SK-N-SH treated with all-trans-retinoic acid at 6 μM for 48 hours (cell line): ENCODE measurements around the gene RAB3B.

Experiments
- ATAC-seq: fragments of 200-7000 bp; cut with Tn5 transposase; 3 replicates; pipeline ENCODE4 v1.9.1; 2020; ENCODE audit warnings: mild to moderate bottlenecking, moderate library complexity
- ARNTL ChIP-seq: fragments of 450-650 bp; formaldehyde crosslinking; IDR thresholded peaks from 2 replicates; pipeline ENCODE4 v1.5.0; 2020; ENCODE audit warnings: low read depth, mild to moderate bottlenecking, moderate library complexity, borderline replicate concordance
- BACH2 ChIP-seq: fragments of 250-450 bp; sonication (Bioruptor Pico); IDR thresholded peaks from 2 replicates; pipeline ENCODE4 v1.9.0; 2021; ENCODE audit warnings: mild to moderate bottlenecking, borderline replicate concordance
- CSDC2 ChIP-seq: fragments of 250-450 bp; sonication (Bioruptor Pico); IDR thresholded peaks from 2 replicates; pipeline ENCODE4 v1.5.0; 2020; ENCODE audit warnings: mild to moderate bottlenecking, moderate library complexity
- ESRRG ChIP-seq: fragments of 250-450 bp; sonication (Bioruptor Pico); IDR thresholded peaks from 2 replicates; pipeline ENCODE4 v1.6.1; 2021; ENCODE audit warnings: mild to moderate bottlenecking
- GLIS3 ChIP-seq: fragments of 250-450 bp; sonication (Bioruptor Pico); IDR thresholded peaks from 2 replicates; pipeline ENCODE4 v1.5.0; 2020; ENCODE audit warnings: mild to moderate bottlenecking, moderate library complexity
- ISL1 ChIP-seq: fragments of 250-450 bp; sonication (Bioruptor Pico); IDR thresholded peaks from 2 replicates; pipeline ENCODE4 v2.1.2; 2022; ENCODE audit warnings: mild to moderate bottlenecking, moderate library complexity
- PPARA ChIP-seq: fragments of 250-450 bp; sonication (Bioruptor Pico); IDR thresholded peaks from 2 replicates; pipeline ENCODE4 v1.5.0; 2020; ENCODE audit warnings: mild to moderate bottlenecking, borderline replicate concordance
- RARB ChIP-seq: fragments of 250-450 bp; sonication (Bioruptor Pico); IDR thresholded peaks from 2 replicates; pipeline ENCODE4 v1.8.0; 2021; ENCODE audit warnings: mild to moderate bottlenecking, moderate library complexity
- SNAI2 ChIP-seq: fragments of 250-450 bp; sonication (Bioruptor Pico); IDR thresholded peaks from 2 replicates; pipeline ENCODE4 v1.5.0; 2020; ENCODE audit warnings: mild to moderate bottlenecking, moderate library complexity
- TCF4 ChIP-seq: fragments of 250-450 bp; sonication (Bioruptor Pico); IDR thresholded peaks from 2 replicates; pipeline ENCODE4 v1.8.0; 2021; ENCODE audit warnings: mild to moderate bottlenecking, moderate library complexity, borderline replicate concordance
- TOX ChIP-seq: fragments of 250-450 bp; sonication (Bioruptor Pico); IDR thresholded peaks from 2 replicates; pipeline ENCODE4 v1.8.0; 2021; ENCODE audit warnings: mild to moderate bottlenecking, moderate library complexity, borderline replicate concordance
- ZFP3 ChIP-seq: fragments of 250-450 bp; sonication (Bioruptor Pico); IDR thresholded peaks from 2 replicates; pipeline ENCODE4 v1.5.0; 2020; ENCODE audit warnings: mild to moderate bottlenecking, moderate library complexity
- ZFP30 ChIP-seq: fragments of 450-650 bp; formaldehyde crosslinking; IDR thresholded peaks from 2 replicates; pipeline ENCODE4 v1.5.0; 2022; ENCODE audit warnings: mild to moderate bottlenecking, moderate library complexity
- ZNF8 ChIP-seq: fragments of 450-650 bp; formaldehyde crosslinking; IDR thresholded peaks from 2 replicates; pipeline ENCODE4 v1.5.0; 2020; ENCODE audit warnings: mild to moderate bottlenecking, moderate library complexity
- TF ChIP-seq, protein P1 (sequence below): fragments of 250-450 bp; sonication (Bioruptor Pico); IDR thresholded peaks from 2 replicates; pipeline ENCODE4 v1.5.1; 2021; ENCODE audit warnings: mild to moderate bottlenecking, moderate library complexity
- TF ChIP-seq, protein P2 (sequence below): fragments of 250-450 bp; sonication (Bioruptor Pico); IDR thresholded peaks from 2 replicates; pipeline ENCODE4 v1.8.0; 2020; ENCODE audit warnings: mild to moderate bottlenecking, moderate library complexity, borderline replicate concordance
- TF ChIP-seq, protein P3 (sequence below): fragments of 250-450 bp; sonication (Bioruptor Pico); IDR thresholded peaks from 2 replicates; pipeline ENCODE4 v1.5.0; 2020; ENCODE audit warnings: mild to moderate bottlenecking, moderate library complexity
- TF ChIP-seq, protein P4 (sequence below): fragments of 250-450 bp; sonication (Bioruptor Pico); IDR thresholded peaks from 2 replicates; pipeline ENCODE4 v1.8.0; 2021; ENCODE audit warnings: low read depth, mild to moderate bottlenecking, moderate library complexity, borderline replicate concordance

RAB3B gene

DNA sequence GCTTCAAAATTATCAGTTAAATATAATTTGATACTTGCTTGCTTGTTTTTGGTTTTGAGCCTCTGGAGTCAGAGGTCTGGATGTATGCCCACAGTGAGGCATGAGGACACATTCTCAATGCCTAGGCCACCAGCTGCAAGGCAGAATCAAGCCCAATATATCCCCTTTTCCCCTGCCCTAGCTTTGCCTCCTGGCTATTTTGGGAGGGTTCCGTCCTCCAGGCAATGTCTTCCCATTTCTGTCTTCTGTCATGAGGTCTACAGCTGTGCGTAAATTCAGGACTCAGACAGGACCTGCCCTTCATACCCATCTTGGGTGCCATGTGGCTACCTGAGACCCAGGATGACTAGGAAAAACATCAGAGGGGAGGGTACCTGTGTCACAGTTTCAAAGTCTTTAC, 131.2 kb downstream of the RAB3B start:
- TF ChIP-seq ZFP30 (CRISPR knock-in tag) = no peak
- no peak for TF ChIP-seq TOX
- no peak for TF ChIP-seq RARB
- TF ChIP-seq, protein P1, sequence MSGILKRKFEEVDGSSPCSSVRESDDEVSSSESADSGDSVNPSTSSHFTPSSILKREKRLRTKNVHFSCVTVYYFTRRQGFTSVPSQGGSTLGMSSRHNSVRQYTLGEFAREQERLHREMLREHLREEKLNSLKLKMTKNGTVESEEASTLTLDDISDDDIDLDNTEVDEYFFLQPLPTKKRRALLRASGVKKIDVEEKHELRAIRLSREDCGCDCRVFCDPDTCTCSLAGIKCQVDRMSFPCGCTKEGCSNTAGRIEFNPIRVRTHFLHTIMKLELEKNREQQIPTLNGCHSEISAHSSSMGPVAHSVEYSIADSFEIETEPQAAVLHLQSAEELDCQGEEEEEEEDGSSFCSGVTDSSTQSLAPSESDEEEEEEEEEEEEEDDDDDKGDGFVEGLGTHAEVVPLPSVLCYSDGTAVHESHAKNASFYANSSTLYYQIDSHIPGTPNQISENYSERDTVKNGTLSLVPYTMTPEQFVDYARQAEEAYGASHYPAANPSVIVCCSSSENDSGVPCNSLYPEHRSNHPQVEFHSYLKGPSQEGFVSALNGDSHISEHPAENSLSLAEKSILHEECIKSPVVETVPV = no peak
- TF ChIP-seq ESRRG = no peak
- TF ChIP-seq ZFP3 = no peak
- no peak for TF ChIP-seq PPARA
- TF ChIP-seq TCF4 (CRISPR knock-in tag) = no peak
- TF ChIP-seq BACH2 (CRISPR knock-in tag) = no peak
- no peak for TF ChIP-seq CSDC2 (CRISPR knock-in tag)
- no peak for TF ChIP-seq GLIS3 (CRISPR knock-in tag)
- no peak for TF ChIP-seq ISL1
- no peak for TF ChIP-seq ARNTL (CRISPR knock-in tag)
- TF ChIP-seq, protein P2, sequence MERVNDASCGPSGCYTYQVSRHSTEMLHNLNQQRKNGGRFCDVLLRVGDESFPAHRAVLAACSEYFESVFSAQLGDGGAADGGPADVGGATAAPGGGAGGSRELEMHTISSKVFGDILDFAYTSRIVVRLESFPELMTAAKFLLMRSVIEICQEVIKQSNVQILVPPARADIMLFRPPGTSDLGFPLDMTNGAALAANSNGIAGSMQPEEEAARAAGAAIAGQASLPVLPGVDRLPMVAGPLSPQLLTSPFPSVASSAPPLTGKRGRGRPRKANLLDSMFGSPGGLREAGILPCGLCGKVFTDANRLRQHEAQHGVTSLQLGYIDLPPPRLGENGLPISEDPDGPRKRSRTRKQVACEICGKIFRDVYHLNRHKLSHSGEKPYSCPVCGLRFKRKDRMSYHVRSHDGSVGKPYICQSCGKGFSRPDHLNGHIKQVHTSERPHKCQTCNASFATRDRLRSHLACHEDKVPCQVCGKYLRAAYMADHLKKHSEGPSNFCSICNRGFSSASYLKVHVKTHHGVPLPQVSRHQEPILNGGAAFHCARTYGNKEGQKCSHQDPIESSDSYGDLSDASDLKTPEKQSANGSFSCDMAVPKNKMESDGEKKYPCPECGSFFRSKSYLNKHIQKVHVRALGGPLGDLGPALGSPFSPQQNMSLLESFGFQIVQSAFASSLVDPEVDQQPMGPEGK = no peak
- no peak for TF ChIP-seq SNAI2 (CRISPR knock-in tag)
- no peak for ATAC-seq

DNA sequence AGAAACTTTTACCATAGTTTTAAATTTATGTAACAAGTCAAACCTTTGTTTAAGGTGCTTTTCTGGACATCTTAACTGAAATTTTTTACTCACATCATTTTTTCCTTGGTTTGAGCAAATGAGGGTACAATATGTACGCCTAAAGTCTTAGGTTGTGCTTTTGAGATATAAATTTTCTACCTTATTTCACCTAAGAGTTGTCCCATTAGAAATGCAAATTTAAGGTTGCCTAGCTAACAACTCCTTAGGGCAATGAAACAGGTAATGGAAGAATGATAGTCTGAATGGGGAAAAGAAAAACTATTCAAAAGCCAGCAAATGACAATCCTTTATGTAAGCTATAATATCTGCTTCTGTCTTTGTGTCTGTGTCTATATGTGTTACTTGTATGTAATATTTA, 131.6 kb downstream of the RAB3B start:
- no peak for ATAC-seq
- TF ChIP-seq, protein P3, sequence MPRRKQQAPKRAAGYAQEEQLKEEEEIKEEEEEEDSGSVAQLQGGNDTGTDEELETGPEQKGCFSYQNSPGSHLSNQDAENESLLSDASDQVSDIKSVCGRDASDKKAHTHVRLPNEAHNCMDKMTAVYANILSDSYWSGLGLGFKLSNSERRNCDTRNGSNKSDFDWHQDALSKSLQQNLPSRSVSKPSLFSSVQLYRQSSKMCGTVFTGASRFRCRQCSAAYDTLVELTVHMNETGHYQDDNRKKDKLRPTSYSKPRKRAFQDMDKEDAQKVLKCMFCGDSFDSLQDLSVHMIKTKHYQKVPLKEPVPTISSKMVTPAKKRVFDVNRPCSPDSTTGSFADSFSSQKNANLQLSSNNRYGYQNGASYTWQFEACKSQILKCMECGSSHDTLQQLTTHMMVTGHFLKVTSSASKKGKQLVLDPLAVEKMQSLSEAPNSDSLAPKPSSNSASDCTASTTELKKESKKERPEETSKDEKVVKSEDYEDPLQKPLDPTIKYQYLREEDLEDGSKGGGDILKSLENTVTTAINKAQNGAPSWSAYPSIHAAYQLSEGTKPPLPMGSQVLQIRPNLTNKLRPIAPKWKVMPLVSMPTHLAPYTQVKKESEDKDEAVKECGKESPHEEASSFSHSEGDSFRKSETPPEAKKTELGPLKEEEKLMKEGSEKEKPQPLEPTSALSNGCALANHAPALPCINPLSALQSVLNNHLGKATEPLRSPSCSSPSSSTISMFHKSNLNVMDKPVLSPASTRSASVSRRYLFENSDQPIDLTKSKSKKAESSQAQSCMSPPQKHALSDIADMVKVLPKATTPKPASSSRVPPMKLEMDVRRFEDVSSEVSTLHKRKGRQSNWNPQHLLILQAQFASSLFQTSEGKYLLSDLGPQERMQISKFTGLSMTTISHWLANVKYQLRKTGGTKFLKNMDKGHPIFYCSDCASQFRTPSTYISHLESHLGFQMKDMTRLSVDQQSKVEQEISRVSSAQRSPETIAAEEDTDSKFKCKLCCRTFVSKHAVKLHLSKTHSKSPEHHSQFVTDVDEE = no peak
- no peak for TF ChIP-seq GLIS3 (CRISPR knock-in tag)
- TF ChIP-seq, protein P2 = no peak
- TF ChIP-seq ZNF8 (CRISPR knock-in tag) = no peak
- TF ChIP-seq, protein P4, sequence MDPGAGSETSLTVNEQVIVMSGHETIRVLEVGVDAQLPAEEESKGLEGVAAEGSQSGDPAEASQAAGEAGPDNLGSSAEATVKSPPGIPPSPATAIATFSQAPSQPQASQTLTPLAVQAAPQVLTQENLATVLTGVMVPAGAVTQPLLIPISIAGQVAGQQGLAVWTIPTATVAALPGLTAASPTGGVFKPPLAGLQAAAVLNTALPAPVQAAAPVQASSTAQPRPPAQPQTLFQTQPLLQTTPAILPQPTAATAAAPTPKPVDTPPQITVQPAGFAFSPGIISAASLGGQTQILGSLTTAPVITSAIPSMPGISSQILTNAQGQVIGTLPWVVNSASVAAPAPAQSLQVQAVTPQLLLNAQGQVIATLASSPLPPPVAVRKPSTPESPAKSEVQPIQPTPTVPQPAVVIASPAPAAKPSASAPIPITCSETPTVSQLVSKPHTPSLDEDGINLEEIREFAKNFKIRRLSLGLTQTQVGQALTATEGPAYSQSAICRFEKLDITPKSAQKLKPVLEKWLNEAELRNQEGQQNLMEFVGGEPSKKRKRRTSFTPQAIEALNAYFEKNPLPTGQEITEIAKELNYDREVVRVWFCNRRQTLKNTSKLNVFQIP (CRISPR knock-in tag) = no peak
- TF ChIP-seq BACH2 (CRISPR knock-in tag) = no peak
- no peak for TF ChIP-seq ZFP3
- no peak for TF ChIP-seq ISL1
- no peak for TF ChIP-seq TCF4 (CRISPR knock-in tag)
- no peak for TF ChIP-seq RARB
- TF ChIP-seq ESRRG = no peak
